Measurements from ENCODE around the gene FBXO21.

DNA sequence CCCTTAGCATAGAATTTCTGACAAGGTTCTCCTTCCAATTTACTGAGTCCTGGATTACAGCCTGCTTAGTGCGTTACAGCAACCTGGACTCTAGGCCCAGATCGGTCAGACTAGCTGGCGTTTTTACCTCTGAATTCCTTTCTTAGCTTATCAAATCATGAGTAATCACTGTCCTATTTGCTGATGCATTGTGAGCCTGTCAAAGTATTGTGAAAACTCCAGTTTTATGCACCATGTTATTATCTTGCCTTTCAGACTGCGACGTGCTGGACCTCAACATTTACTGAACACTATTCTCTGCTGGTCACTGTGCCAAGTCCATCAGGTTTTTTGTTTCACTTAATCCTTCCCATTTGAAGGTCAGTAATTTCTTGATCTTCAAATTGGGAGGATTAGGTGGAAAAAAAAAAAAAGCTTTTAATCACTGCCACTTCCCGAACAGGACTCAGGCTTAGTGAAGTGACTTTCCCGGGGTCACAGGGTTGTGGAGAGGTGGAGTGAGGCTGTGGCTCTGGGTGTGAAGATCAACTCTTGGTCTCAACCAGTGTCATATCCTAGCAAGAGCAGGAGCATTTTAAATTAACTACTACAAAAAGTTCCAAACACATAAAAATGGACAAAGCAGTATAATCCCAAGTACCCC, 31.2 kb downstream of the FBXO21 start:
- TF ChIP-seq, protein P1, sequence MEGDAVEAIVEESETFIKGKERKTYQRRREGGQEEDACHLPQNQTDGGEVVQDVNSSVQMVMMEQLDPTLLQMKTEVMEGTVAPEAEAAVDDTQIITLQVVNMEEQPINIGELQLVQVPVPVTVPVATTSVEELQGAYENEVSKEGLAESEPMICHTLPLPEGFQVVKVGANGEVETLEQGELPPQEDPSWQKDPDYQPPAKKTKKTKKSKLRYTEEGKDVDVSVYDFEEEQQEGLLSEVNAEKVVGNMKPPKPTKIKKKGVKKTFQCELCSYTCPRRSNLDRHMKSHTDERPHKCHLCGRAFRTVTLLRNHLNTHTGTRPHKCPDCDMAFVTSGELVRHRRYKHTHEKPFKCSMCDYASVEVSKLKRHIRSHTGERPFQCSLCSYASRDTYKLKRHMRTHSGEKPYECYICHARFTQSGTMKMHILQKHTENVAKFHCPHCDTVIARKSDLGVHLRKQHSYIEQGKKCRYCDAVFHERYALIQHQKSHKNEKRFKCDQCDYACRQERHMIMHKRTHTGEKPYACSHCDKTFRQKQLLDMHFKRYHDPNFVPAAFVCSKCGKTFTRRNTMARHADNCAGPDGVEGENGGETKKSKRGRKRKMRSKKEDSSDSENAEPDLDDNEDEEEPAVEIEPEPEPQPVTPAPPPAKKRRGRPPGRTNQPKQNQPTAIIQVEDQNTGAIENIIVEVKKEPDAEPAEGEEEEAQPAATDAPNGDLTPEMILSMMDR (conservative IDR thresholded peaks at IDR 0.05; ENCODE audit: low read depth, low read length) = no peak
- TF ChIP-seq, protein P2, sequence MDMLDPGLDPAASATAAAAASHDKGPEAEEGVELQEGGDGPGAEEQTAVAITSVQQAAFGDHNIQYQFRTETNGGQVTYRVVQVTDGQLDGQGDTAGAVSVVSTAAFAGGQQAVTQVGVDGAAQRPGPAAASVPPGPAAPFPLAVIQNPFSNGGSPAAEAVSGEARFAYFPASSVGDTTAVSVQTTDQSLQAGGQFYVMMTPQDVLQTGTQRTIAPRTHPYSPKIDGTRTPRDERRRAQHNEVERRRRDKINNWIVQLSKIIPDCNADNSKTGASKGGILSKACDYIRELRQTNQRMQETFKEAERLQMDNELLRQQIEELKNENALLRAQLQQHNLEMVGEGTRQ (IDR thresholded peaks at IDR 0.05; ENCODE audit: low read depth, low read length) = no peak
- TF ChIP-seq POLR2A (IDR thresholded peaks at IDR 0.05; ENCODE audit: low read depth, low read length) (no peak), SMC3 (IDR thresholded peaks at IDR 0.05; ENCODE audit: low read depth, low read length) (no peak), CEBPB (IDR thresholded peaks at IDR 0.05; ENCODE audit: low read depth, low read length) (no peak), RCOR1 (IDR thresholded peaks at IDR 0.05; ENCODE audit: insufficient replicate concordance, low read length) (no peak), MAFK (IDR thresholded peaks at IDR 0.05; ENCODE audit: low read depth, low read length) (no peak), NFE2L2 (IDR thresholded peaks at IDR 0.05; ENCODE audit: low read depth, low read length) (no peak), MXI1 (IDR thresholded peaks at IDR 0.05; ENCODE audit: borderline replicate concordance, low read depth, low read length) (no peak), RFX5 (IDR thresholded peaks at IDR 0.05; ENCODE audit: low read depth, low read length) (no peak)
